ENCODE results near the gene TPSB2.
A peak's percentile ranks its signal among the peaks of the same experiment; 100 is the strongest.

TPSB2 gene

GRCh38 chr16:1216681-1217400 is 13.1 kb downstream of the TPSB2 start:
- Histone ChIP-seq H3K4me1 (ENCODE audit: insufficient read depth, low read length) (no peaks in the 10 kb centered on the region), H3K9me3 (ENCODE audit: insufficient read depth, low read length, severe bottlenecking) (no peaks in the 10 kb centered on the region), H3K27ac (ENCODE audit: low read length) (no peak overlapping the region), H3K27me3 (ENCODE audit: insufficient read depth, low read length, poor library complexity) (no peaks in the 10 kb centered on the region), H3K79me2 (ENCODE audit: insufficient read depth, low read length) (no peaks in the 10 kb centered on the region), H3K36me3 (ENCODE audit: insufficient read depth, low read length) (no peaks in the 10 kb centered on the region), H2AFZ (ENCODE audit: low read depth, low read length) (no peak overlapping the region), H3K4me2 (ENCODE audit: insufficient read depth, low read length) (no peak overlapping the region), H4K20me1 (ENCODE audit: insufficient read depth, low read length) (peaks cover 4% of the 10 kb centered on the region; the same call in 1 of the 2 replicates), H3K4me3 (ENCODE audit: low read depth in 1 of 2, low read length in 2 of 2) (no peak overlapping the region), H3K9ac (ENCODE audit: low read depth, low read length) (no peak overlapping the region)
- DNase-seq (no peak), ATAC-seq (ENCODE audit: insufficient read depth, low read depth) (no peak)
- TF ChIP-seq CTCF (IDR thresholded peaks at IDR 0.05; ENCODE audit: borderline replicate concordance, extremely low read depth, low read length, poor library complexity, severe bottlenecking) (no peak), EZH2 (IDR thresholded peaks at IDR 0.05; ENCODE audit: borderline replicate concordance, low read depth, low read length, severe bottlenecking) (no peak)

- TF ChIP-seq CTCF (IDR thresholded peaks at IDR 0.05; ENCODE audit: borderline replicate concordance, extremely low read depth, low read length, poor library complexity, severe bottlenecking) (no peak), EZH2 (IDR thresholded peaks at IDR 0.05; ENCODE audit: borderline replicate concordance, low read depth, low read length, severe bottlenecking) (no peak)
- DNase-seq = no peak
- no peaks in the 10 kb centered on the region for H3K36me3 ChIP-seq (ENCODE audit: insufficient read depth, low read length)
- H3K4me2 ChIP-seq (ENCODE audit: insufficient read depth, low read length) = no peak overlapping the region
- H3K9ac ChIP-seq (ENCODE audit: low read depth, low read length) = no peak overlapping the region
- H3K27me3 ChIP-seq (ENCODE audit: insufficient read depth, low read length, poor library complexity) = no peaks in the 10 kb centered on the region
- no peak overlapping the region for H2AFZ ChIP-seq (ENCODE audit: low read depth, low read length)
- peaks cover 4% of the 10 kb centered on the region; the same call in 1 of the 2 replicates for H4K20me1 ChIP-seq (ENCODE audit: insufficient read depth, low read length)
- H3K79me2 ChIP-seq (ENCODE audit: insufficient read depth, low read length) = no peaks in the 10 kb centered on the region
- no peak overlapping the region for H3K4me3 ChIP-seq (ENCODE audit: low read depth in 1 of 2, low read length in 2 of 2)
- no peaks in the 10 kb centered on the region for H3K9me3 ChIP-seq (ENCODE audit: insufficient read depth, low read length, severe bottlenecking)
- no peak overlapping the region for H3K27ac ChIP-seq (ENCODE audit: low read length)
- no peak for ATAC-seq (ENCODE audit: insufficient read depth, low read depth)
- no peaks in the 10 kb centered on the region for H3K4me1 ChIP-seq (ENCODE audit: insufficient read depth, low read length)
Observed at GRCh38 chr16:1216296-1216619, 13.7 kb downstream of the TPSB2 start.

GRCh38 chr16:1215574-1216295 is 14.2 kb downstream of the TPSB2 start:
- H3K36me3 ChIP-seq (ENCODE audit: insufficient read depth, low read length) = no peaks in the 10 kb centered on the region
- H3K9ac ChIP-seq (ENCODE audit: low read depth, low read length) = no peak overlapping the region
- no peak overlapping the region for H3K4me2 ChIP-seq (ENCODE audit: insufficient read depth, low read length)
- no peak overlapping the region for H2AFZ ChIP-seq (ENCODE audit: low read depth, low read length)
- TF ChIP-seq EZH2 (IDR thresholded peaks at IDR 0.05; ENCODE audit: borderline replicate concordance, low read depth, low read length, severe bottlenecking) = no peak
- no peak for TF ChIP-seq CTCF (IDR thresholded peaks at IDR 0.05; ENCODE audit: borderline replicate concordance, extremely low read depth, low read length, poor library complexity, severe bottlenecking)
- DNase-seq = no peak
- H4K20me1 ChIP-seq (ENCODE audit: insufficient read depth, low read length) = peaks cover 4% of the 10 kb centered on the region; the same call in 1 of the 2 replicates
- H3K27ac ChIP-seq (ENCODE audit: low read length) = no peak overlapping the region
- H3K79me2 ChIP-seq (ENCODE audit: insufficient read depth, low read length) = no peaks in the 10 kb centered on the region
- no peaks in the 10 kb centered on the region for H3K9me3 ChIP-seq (ENCODE audit: insufficient read depth, low read length, severe bottlenecking)
- 0 out of 3 replicates have a peak, but pooled peaks have one; percentile 33 for ATAC-seq (ENCODE audit: insufficient read depth, low read depth)
- no peaks in the 10 kb centered on the region for H3K27me3 ChIP-seq (ENCODE audit: insufficient read depth, low read length, poor library complexity)
- no peak overlapping the region for H3K4me3 ChIP-seq (ENCODE audit: low read depth in 1 of 2, low read length in 2 of 2)
- no peaks in the 10 kb centered on the region for H3K4me1 ChIP-seq (ENCODE audit: insufficient read depth, low read length)
